ENCODE measurements around the gene PSD2.

The PSD2 gene

GRCh38 chr5:139762615-139763170, 32.9 kb upstream of the PSD2 start:
- in situ Hi-C loops (cut with HindIII; ENCODE audit: low sequenced_read_pairs) = loop anchor here (25.0 kb wide), 1 partner anchor 325 kb away; the partner anchor contains the start of gene DNAJC18

DNA sequence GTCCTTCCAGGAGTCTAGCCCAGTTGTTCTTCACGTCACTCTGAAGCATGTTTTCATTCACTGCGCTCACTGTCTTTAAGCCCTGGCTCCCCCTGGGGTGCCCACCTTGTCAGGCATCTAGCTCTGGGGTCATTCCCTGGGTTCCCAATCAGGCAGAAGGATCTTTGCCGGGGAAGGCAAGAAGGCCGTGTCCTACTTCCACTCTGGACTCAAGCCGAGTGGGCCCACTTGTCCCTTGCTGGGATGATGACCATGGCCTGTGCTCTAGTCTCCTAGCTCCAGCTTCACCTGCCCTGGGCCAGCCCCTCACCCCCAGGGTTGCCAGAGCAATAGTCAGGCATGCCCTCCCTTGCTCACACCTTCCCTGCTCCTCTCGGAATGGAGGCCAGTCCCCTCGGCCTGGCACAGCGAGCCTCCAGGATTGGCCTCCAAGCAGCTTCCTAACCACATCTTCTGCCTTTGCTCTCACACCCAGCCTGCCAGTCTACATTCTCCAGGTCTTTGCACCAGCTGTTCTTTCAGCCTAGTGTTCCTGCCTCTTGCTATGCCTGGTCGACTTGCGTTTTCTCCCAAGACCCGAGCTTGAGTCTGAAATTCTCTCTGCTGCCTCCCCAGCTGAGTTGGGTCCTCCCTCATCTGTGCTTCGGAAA, 32.2 kb upstream of the PSD2 start:
- in situ Hi-C loops (cut with HindIII; ENCODE audit: low sequenced_read_pairs) = loop anchor here (25.0 kb wide), 1 partner anchor 326 kb away; the partner anchor contains the start of gene DNAJC18

DNA sequence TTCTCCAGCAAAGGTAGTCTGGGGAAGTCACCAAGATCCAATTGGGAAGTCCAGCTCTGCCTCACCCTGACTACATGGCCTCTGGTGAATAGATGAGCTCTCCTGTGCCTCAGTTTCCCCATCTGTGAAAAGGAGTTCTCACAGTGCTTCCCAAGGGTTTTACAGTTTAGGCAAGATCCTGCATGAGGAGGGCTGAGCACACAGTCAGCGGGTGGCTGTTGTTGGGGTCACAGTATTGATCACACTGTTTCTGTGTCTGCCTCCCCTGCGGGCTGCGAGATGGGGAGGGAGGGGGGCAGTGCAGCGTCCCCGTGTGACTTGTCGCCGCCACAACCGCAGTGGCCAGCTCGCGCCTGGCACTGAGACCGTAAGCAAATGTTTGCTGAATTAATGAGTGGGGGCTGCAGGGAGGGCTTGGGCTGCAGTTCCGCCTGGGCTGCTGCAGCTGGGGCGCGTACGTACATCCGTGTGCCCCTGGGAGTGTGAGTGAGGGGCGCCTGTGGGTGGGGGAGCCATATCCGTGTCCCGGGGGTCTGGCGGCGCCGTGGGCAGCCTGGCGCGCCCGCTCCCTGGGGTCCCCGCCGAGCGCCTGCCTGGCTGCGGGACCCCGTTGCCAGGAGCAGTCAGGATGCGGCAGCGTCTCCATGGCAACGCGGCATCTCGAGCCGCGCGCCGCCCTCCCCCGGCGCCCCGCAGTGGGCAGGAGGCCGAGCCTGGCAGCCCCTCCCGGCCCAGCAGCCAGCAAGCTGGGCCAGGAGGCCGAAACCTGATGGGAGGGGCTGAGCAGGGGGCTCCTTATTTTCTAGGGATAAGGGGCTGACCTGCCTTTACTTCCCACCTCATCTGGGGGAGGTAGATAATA, 31.4 kb upstream of the PSD2 start:
- in situ Hi-C loops (cut with HindIII; ENCODE audit: low sequenced_read_pairs) = loop anchor here (25.0 kb wide), 1 partner anchor 327 kb away; the partner anchor contains the start of gene DNAJC18

GRCh38 chr5:139764886-139765408, 30.7 kb upstream of the PSD2 start:
- in situ Hi-C loops (cut with HindIII; ENCODE audit: low sequenced_read_pairs) = loop anchor here (25.0 kb wide), 1 partner anchor 328 kb away; the partner anchor contains the start of gene DNAJC18

DNA sequence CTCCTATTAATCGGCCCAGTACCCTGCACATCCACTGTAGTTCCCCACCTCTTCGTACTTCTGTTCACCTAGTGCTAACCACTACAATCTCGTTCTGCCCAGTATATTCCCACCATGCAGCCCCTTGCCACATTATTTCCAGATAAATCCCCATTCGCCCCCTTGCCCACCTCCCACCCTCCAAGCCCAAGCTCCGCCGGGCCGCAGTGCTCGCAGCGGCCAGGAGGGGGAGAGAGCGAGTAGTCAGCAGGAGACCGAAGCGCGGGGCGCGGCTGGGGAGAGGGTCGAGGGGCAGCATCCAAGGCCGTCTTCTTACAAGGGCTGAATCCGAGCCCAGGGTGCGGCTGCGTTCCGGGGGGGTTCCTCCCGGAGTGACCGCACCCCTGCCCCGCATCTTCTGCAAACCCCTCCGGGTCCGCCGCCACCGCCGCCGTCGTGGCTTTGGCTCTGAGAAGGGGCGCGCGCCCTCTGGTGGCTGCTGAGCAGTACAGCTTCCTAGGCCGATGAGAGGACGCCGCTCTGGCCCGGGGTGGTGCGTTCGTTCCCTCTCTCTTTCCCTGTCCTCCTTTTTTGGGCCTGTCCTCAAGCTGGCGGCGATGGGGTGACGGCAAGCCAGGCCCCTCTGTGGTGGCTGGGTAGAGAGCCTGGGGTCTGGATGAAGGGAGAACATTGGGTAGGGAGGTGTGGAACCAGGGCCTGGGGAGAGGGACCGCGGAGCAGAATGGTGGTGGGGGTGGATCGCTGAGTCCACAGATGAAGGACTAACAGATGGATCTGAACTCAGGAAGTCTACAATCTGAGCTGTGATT, 30.0 kb upstream of the PSD2 start:
- in situ Hi-C loops (cut with HindIII; ENCODE audit: low sequenced_read_pairs) = loop anchor here (25.0 kb wide), 1 partner anchor 328 kb away; the partner anchor contains the start of gene DNAJC18

- in situ Hi-C loops (cut with HindIII; ENCODE audit: low sequenced_read_pairs) = loop anchor here (25.0 kb wide), 1 partner anchor 331 kb away; the partner anchor contains the start of gene DNAJC18
Measured at GRCh38 chr5:139767960-139768359, 27.6 kb upstream of the PSD2 start.

- in situ Hi-C loops (cut with HindIII; ENCODE audit: low sequenced_read_pairs) = loop anchor here (25.0 kb wide), 1 partner anchor 332 kb away; the partner anchor contains the start of gene DNAJC18
Measured at GRCh38 chr5:139768807-139769465, 26.7 kb upstream of the PSD2 start.

DNA sequence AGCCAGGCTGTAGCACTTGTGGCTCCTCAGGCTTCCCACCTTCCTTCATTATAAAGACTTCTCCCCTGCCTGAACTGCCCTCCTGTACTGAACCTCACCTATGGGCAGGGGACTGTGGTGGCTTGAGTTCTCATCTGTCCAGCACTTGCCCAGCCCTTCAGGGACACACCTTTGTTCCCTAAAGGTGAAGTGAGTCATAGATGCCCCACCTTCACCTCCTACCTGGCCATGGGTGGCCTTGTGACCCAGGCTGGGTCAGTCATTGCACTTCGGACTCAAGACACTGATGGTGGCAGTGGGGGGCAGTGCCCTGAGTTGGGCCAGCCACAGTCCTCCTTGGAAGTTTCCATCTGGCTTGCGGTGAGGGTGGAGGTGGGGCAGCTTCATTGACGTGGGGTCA, 26.1 kb upstream of the PSD2 start:
- in situ Hi-C loops (cut with HindIII; ENCODE audit: low sequenced_read_pairs) = loop anchor here (25.0 kb wide), 1 partner anchor 332 kb away; the partner anchor contains the start of gene DNAJC18

GRCh38 chr5:139770722-139771121, 24.9 kb upstream of the PSD2 start:
- in situ Hi-C loops (cut with HindIII; ENCODE audit: low sequenced_read_pairs) = loop anchor here (5.0 to 25.0 kb wide), 3 partner anchors 97 to 333 kb away; partner anchors contain the start of gene DNAJC18

GRCh38 chr5:139772089-139772791, 23.4 kb upstream of the PSD2 start:
- in situ Hi-C loops (cut with HindIII; ENCODE audit: low sequenced_read_pairs) = loop anchor here (5.0 to 25.0 kb wide), 3 partner anchors 95 to 335 kb away; partner anchors contain the start of gene DNAJC18

DNA sequence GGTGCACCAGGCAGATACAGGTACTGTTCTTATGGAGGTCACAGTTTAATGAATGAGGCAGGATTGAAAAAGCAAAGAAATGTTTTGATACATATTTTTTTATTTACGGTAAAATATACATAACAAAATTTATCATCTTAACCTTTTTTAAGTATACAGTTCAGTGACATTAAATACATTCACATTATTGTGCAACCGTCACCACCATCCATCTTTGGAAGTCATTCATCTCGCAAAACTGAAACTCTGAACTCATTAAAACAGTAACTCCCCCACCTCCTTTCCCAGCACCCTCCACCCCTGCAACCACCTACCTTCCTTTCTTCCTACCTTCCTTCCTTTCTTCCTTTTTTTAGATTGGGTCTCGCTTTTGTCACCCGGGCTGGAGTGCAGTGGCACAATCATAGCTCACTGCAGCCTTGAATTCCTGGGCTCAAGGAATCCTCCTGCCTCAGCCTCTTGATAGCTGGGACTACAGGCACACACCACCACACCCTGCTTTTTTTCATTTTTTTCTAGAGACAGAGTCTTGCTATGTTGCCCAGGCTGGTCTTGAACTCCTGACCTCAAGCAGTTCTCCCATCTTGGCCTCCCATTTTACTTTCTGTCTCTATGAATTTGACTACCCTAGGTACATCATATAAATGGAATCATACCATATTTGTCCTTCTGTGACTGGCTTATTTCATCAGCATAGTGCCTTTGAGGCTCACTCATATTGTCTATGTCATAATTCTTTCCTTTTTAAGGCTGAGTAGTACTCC, 22.5 kb upstream of the PSD2 start:
- in situ Hi-C loops (cut with HindIII; ENCODE audit: low sequenced_read_pairs) = loop anchor here (5.0 to 25.0 kb wide), 3 partner anchors 94 to 336 kb away; partner anchors contain the start of gene DNAJC18

- in situ Hi-C loops (cut with HindIII; ENCODE audit: low sequenced_read_pairs) = loop anchor here (5.0 to 25.0 kb wide), 3 partner anchors 92 to 338 kb away; partner anchors contain the start of gene DNAJC18
Measured at GRCh38 chr5:139774980-139775661, 20.5 kb upstream of the PSD2 start.

GRCh38 chr5:139775872-139776271, 19.7 kb upstream of the PSD2 start:
- in situ Hi-C loops (cut with HindIII; ENCODE audit: low sequenced_read_pairs) = no loop called here

GRCh38 chr5:139776861-139777260, 18.7 kb upstream of the PSD2 start:
- in situ Hi-C loops (cut with HindIII; ENCODE audit: low sequenced_read_pairs) = no loop called here

GRCh38 chr5:139783436-139783965, 12.1 kb upstream of the PSD2 start:
- in situ Hi-C loops (cut with HindIII; ENCODE audit: low sequenced_read_pairs) = no loop called here

- in situ Hi-C loops (cut with HindIII; ENCODE audit: low sequenced_read_pairs) = no loop called here
Measured at GRCh38 chr5:139784488-139784887, 11.1 kb upstream of the PSD2 start.

- in situ Hi-C loops (cut with HindIII; ENCODE audit: low sequenced_read_pairs) = no loop called here
Measured at GRCh38 chr5:139787257-139787567, 8.4 kb upstream of the PSD2 start.
